Thyroid gland (tissue), 4 donors: ENCODE data around the gene DAB2IP. TPM values are rescaled to one million over a fixed set of nuclear protein-coding genes. Genes with fewer than 3 reads are reported as not detected.

Experiments used
- DNase-seq, 2 donors: peaks; one replicate each; pipeline ENCODE4 v3.0.0-alpha.2; 2019
- H3K27ac ChIP-seq, 3 donors: fragments of 200-600 bp; sonication (generic); 1 replicate in 2 of 3; 2 replicates in 1 of 3; pipeline ENCODE4 v1.5.1; 2016 to 2019; ENCODE audit warnings: mild to moderate bottlenecking in 1 of 3, moderate library complexity in 1 of 3
- H3K27me3 ChIP-seq: fragments of 200-600 bp; sonication (generic); one replicate; pipeline ENCODE4 v1.5.1; 2019
- H3K36me3 ChIP-seq, 2 donors: fragments of 200-600 bp; sonication (generic); one replicate each; pipeline ENCODE4 v1.5.1; 2016 to 2019
- H3K4me1 ChIP-seq, 2 donors: fragments of 200-600 bp; sonication (generic); one replicate each; pipeline ENCODE4 v1.5.1; 2017 to 2019
- H3K4me3 ChIP-seq, 3 donors: fragments of 200-600 bp; sonication (generic); replicated peaks in 1 of 3; 1 replicate in 2 of 3; 2 replicates in 1 of 3; pipeline ENCODE4 v1.5.1; 2016; ENCODE audit warnings: mild to moderate bottlenecking in 1 of 3
- H3K9me3 ChIP-seq: fragments of 200-600 bp; sonication (generic); one replicate; pipeline ENCODE4 v1.5.1; 2017
- CTCF ChIP-seq, 6 experiments: fragments of 200-600 bp in 3 of 6; fragments of 450-650 bp in 3 of 6; sonication (generic) in 3 of 6; IDR thresholded peaks; one replicate each; pipeline ENCODE4 v1.5.1; 2016 to 2019; ENCODE audit warnings: antibody characterized with exemption in 6 of 6, mild to moderate bottlenecking in 2 of 6, inconsistent platforms in 1 of 6, moderate library complexity in 1 of 6
- POLR2A ChIP-seq, 2 donors: fragments of 450-650 bp; IDR thresholded peaks; one replicate each; pipeline ENCODE4 v1.6.1; 2017; ENCODE audit warnings: antibody characterized with exemption in 2 of 2, mild to moderate bottlenecking in 2 of 2, moderate library complexity in 1 of 2
- WGBS, 2 donors: methylation state at CpG; one replicate each; pipeline ENCODE4 v1.1.5; 2017; 5-methylcytosine and 5-hydroxymethylcytosine counted together
- intact Hi-C: fragments of 100-400 bp; cut with DNase I; formaldehyde crosslinking; loops from one replicate; pipeline ENCODE4 v1.15.1; 2023
- total RNA-seq, 4 donors: library from RNA; depleted of rRNA; stranded (reverse); fragments of >200 nt; gene quantifications; one replicate each; pipeline ENCODE4 v1.2.3, GENCODE V29; 2016

The DAB2IP gene
- total RNA-seq, 4 donors from 2014 or later: 26.0 to 48.5 (median 38.2) TPM

- intact Hi-C loops: loop anchor here (10.0 kb wide), 2 partner anchors 62 to 132 kb away; no protein-coding TSS in a partner anchor
- H3K36me3 ChIP-seq: peaks cover 35 to 53% of the 10 kb centered on the region in 2 donors
- TF ChIP-seq CTCF (IDR thresholded peaks at IDR 0.05) (no peak), POLR2A (IDR thresholded peaks at IDR 0.05) (no peak)
- H3K9me3 ChIP-seq: no peaks in the 10 kb centered on the region
- peaks cover 0 to 11% of the 10 kb centered on the region in 2 donors for H3K4me1 ChIP-seq
- H3K4me3 ChIP-seq: no peak overlapping the region
- H3K27ac ChIP-seq: no peak overlapping the region
- no peak for DNase-seq
- no peaks in the 10 kb centered on the region for H3K27me3 ChIP-seq
- WGBS, 2 donors: 92 to 94% methylated on average over 2 to 4 of the region's 6 CpGs
Measured at GRCh38 chr9:121763131-121763530, 111.7 kb downstream of the DAB2IP start.

GRCh38 chr9:121763561-121764370 is 112.3 kb downstream of the DAB2IP start:
- Histone ChIP-seq H3K4me3 (no peak overlapping the region), H3K4me1 (peaks cover 0 to 11% of the 10 kb centered on the region in 2 donors), H3K27me3 (no peaks in the 10 kb centered on the region), H3K27ac (no peak overlapping the region), H3K36me3 (peaks cover 38 to 56% of the 10 kb centered on the region in 2 donors), H3K9me3 (no peaks in the 10 kb centered on the region)
- DNase-seq: no peak
- WGBS, 2 donors: 71 to 92% methylated on average over 1 to 19 of the region's 21 CpGs
- intact Hi-C loops: loop anchor here (10.0 kb wide), 2 partner anchors 61 to 131 kb away; no protein-coding TSS in a partner anchor
- no peak for TF ChIP-seq POLR2A (IDR thresholded peaks at IDR 0.05)
- no peak for TF ChIP-seq CTCF (IDR thresholded peaks at IDR 0.05)

- Histone ChIP-seq H3K27me3 (no peaks in the 10 kb centered on the region), H3K27ac (no peak overlapping the region), H3K9me3 (no peaks in the 10 kb centered on the region), H3K36me3 (peaks cover 40 to 56% of the 10 kb centered on the region in 2 donors), H3K4me1 (peaks cover 0 to 11% of the 10 kb centered on the region in 2 donors), H3K4me3 (no peak overlapping the region)
- TF ChIP-seq POLR2A (IDR thresholded peaks at IDR 0.05): no peak
- TF ChIP-seq CTCF (IDR thresholded peaks at IDR 0.05): no peak
- 93 to 94% methylated on average over 7 to 9 of the region's 9 CpGs for WGBS, 2 donors
- no peak for DNase-seq
- intact Hi-C loops: loop anchor here (10.0 kb wide), 2 partner anchors 60 to 130 kb away; no protein-coding TSS in a partner anchor
Measured at GRCh38 chr9:121764371-121764730, 112.9 kb downstream of the DAB2IP start.

- Histone ChIP-seq H3K27me3 (no peaks in the 10 kb centered on the region), H3K36me3 (peaks cover 38 to 56% of the 10 kb centered on the region in 2 donors), H3K27ac (peak overlapping the region in 1 of 3 donors; percentile 51), H3K4me3 (no peak overlapping the region), H3K4me1 (peaks cover 0 to 11% of the 10 kb centered on the region in 2 donors), H3K9me3 (no peaks in the 10 kb centered on the region)
- TF ChIP-seq POLR2A (IDR thresholded peaks at IDR 0.05) (no peak), CTCF (IDR thresholded peaks at IDR 0.05) (no peak)
- intact Hi-C loops: loop anchor here (10.0 kb wide), 2 partner anchors 60 to 130 kb away; no protein-coding TSS in a partner anchor
- 72 to 91% methylated on average over 5 to 8 of the region's 8 CpGs for WGBS, 2 donors
- DNase-seq: peak in 1 of 2 donors; percentile 31
Measured at GRCh38 chr9:121765021-121765950, 113.9 kb downstream of the DAB2IP start.
